Activated CD4-positive, alpha-beta T cell treated with anti-CD3 and anti-CD28 coated beads, Interleukin-2, amount 10 ng/mL, durations not matched to agents 7 days and 5 days (primary cell): Measurements from ENCODE around the gene IFRD2. TPM values are rescaled to one million over a fixed set of nuclear protein-coding genes. Genes with fewer than 3 reads are reported as not detected.
A peak's percentile ranks its signal among the peaks of the same experiment; 100 is the strongest.
"Not testable (repeated sequence)": the region's sequence is repeated elsewhere in the genome, so short reads cannot be mapped to it uniquely, and the experiment has no call there.

Experiments
- CTCF ChIA-PET: fragments of 350-600 bp; sonication (Branson Sonifier 250); formaldehyde crosslinking; loops from one replicate; lab custom pipeline; 2021; ENCODE audit warnings: antibody characterized with exemption; lab: Charles Lee
- POLR2A ChIA-PET: fragments of 350-600 bp; sonication (Branson Sonifier 250); formaldehyde crosslinking; loops from one replicate; lab custom pipeline; 2021; ENCODE audit warnings: antibody characterized with exemption; lab: Charles Lee
- DNase-seq: peaks from one replicate; pipeline ENCODE4 v3.0.0-alpha.2; 2020
- H3K27ac Mint-ChIP-seq: one replicate; pipeline ENCODE4 v1.8.0; 2021; ENCODE audit warnings: mild to moderate bottlenecking, moderate library complexity, mixed read lengths
- H3K27me3 Mint-ChIP-seq: one replicate; pipeline ENCODE4 v1.8.0; 2021; ENCODE audit warnings: mixed read lengths
- H3K36me3 Mint-ChIP-seq: one replicate; pipeline ENCODE4 v1.8.0; 2021; ENCODE audit warnings: low read depth, mixed read lengths
- H3K4me1 Mint-ChIP-seq: one replicate; pipeline ENCODE4 v1.8.0; 2021; ENCODE audit warnings: mixed read lengths
- H3K4me3 Mint-ChIP-seq: one replicate; pipeline ENCODE4 v1.8.0; 2021; ENCODE audit warnings: mild to moderate bottlenecking, moderate library complexity, mixed read lengths
- H3K9me3 Mint-ChIP-seq: one replicate; pipeline ENCODE4 v1.8.0; 2021; ENCODE audit warnings: mixed read lengths
- total RNA-seq, 2 experiments: library from RNA; stranded (reverse); gene quantifications; one replicate each; pipeline ENCODE4 v1.2.3, GENCODE V29; 2021

IFRD2 gene
- total RNA-seq, 2 experiments from 2014 or later, result 59.4 to 66.0 TPM

GRCh38 chr3:50289130-50289529 is 3.1 kb downstream of the IFRD2 start:
- peaks cover 23% of the 10 kb centered on the region for H3K4me1 Mint-ChIP-seq
- H3K27me3 Mint-ChIP-seq, result no peaks in the 10 kb centered on the region
- H3K36me3 Mint-ChIP-seq, result no peaks in the 10 kb centered on the region
- no peak for DNase-seq
- no peaks in the 10 kb centered on the region for H3K9me3 Mint-ChIP-seq
- no peak overlapping the region for H3K27ac Mint-ChIP-seq
- POLR2A ChIA-PET, result no interaction called here
- CTCF ChIA-PET, result interaction anchor here (0.6 to 3.8 kb wide), 7 partner anchors 9 to 63 kb away, joined by 3 to 9 read pairs (median 5); partner anchors contain the start of genes HYAL3, LSMEM2 and NAA80
- H3K4me3 Mint-ChIP-seq, result peak overlapping the region; percentile 19

- CTCF ChIA-PET, result interaction anchor here (0.7 to 3.8 kb wide), 5 partner anchors 8 to 79 kb away, joined by 3 to 9 read pairs (median 5); partner anchors contain the start of genes HYAL3, LSMEM2 and NAA80
- POLR2A ChIA-PET, result no interaction called here
- no peaks in the 10 kb centered on the region for H3K27me3 Mint-ChIP-seq
- H3K9me3 Mint-ChIP-seq, result no peaks in the 10 kb centered on the region
- H3K4me3 Mint-ChIP-seq, result no peak overlapping the region
- H3K27ac Mint-ChIP-seq, result no peak overlapping the region
- no peaks in the 10 kb centered on the region for H3K36me3 Mint-ChIP-seq
- H3K4me1 Mint-ChIP-seq, result peaks cover 21% of the 10 kb centered on the region
- DNase-seq, result no peak
Measured at GRCh38 chr3:50288387-50289007, 3.7 kb downstream of the IFRD2 start.

- Mint-ChIP-seq H3K27me3 (no peaks in the 10 kb centered on the region), H3K4me1 (peaks cover 11% of the 10 kb centered on the region), H3K9me3 (no peaks in the 10 kb centered on the region), H3K36me3 (no peaks in the 10 kb centered on the region), H3K27ac (no peak overlapping the region), H3K4me3 (no peak overlapping the region)
- ChIA-PET CTCF (interaction anchor here (1.2 to 3.8 kb wide), 2 partner anchors 12 to 41 kb away, joined by 3 to 9 read pairs; no protein-coding TSS in a partner anchor), POLR2A (no interaction called here)
- no peak for DNase-seq
Measured at GRCh38 chr3:50287262-50287661, 5.0 kb downstream of the IFRD2 start.

- CTCF ChIA-PET, result interaction anchor here (1.2 to 3.8 kb wide), 2 partner anchors 13 to 40 kb away, joined by 3 to 9 read pairs; no protein-coding TSS in a partner anchor
- Mint-ChIP-seq H3K27ac (no peak overlapping the region), H3K27me3 (no peaks in the 10 kb centered on the region), H3K4me1 (peaks cover 11% of the 10 kb centered on the region), H3K4me3 (no peak overlapping the region), H3K9me3 (no peaks in the 10 kb centered on the region), H3K36me3 (no peaks in the 10 kb centered on the region)
- DNase-seq, result no peak
- POLR2A ChIA-PET, result no interaction called here
Measured at GRCh38 chr3:50286322-50287227, 5.7 kb downstream of the IFRD2 start.

GRCh38 chr3:50284121-50284520 is 8.1 kb downstream of the IFRD2 start:
- not testable (repeated sequence) for H3K27ac Mint-ChIP-seq, H3K9me3 Mint-ChIP-seq, H3K36me3 Mint-ChIP-seq, H3K4me1 Mint-ChIP-seq, H3K4me3 Mint-ChIP-seq, DNase-seq, H3K27me3 Mint-ChIP-seq
- ChIA-PET CTCF (interaction anchor here (0.6 to 1.1 kb wide), 3 partner anchors 11 to 581 kb away, joined by 3 to 5 read pairs (median 3); no protein-coding TSS in a partner anchor), POLR2A (interaction anchor here (0.5 kb wide), 1 partner anchor 37 kb away, joined by 3 read pairs; no protein-coding TSS in a partner anchor)

- no peaks in the 10 kb centered on the region for H3K9me3 Mint-ChIP-seq
- H3K27ac Mint-ChIP-seq, result no peak overlapping the region
- H3K4me1 Mint-ChIP-seq, result peaks cover 15% of the 10 kb centered on the region
- no peak for DNase-seq
- ChIA-PET POLR2A (interaction anchor here (0.6 kb wide), 1 partner anchor 1223 kb away, joined by 5 read pairs; no protein-coding TSS in a partner anchor), CTCF (interaction anchor here (0.5 to 2.4 kb wide), 7 partner anchors 8 to 55 kb away, joined by 3 to 9 read pairs (median 5); no protein-coding TSS in a partner anchor)
- no peak overlapping the region for H3K4me3 Mint-ChIP-seq
- H3K27me3 Mint-ChIP-seq, result peaks cover 32% of the 10 kb centered on the region
- no peaks in the 10 kb centered on the region for H3K36me3 Mint-ChIP-seq
Measured at GRCh38 chr3:50279255-50280016, 12.8 kb downstream of the IFRD2 start.

GRCh38 chr3:50278880-50279224 is 13.4 kb downstream of the IFRD2 start, which contains the start of gene LSMEM2:
LSMEM2 (plus strand) TSS chr3:50279087; CDS start chr3:50279114, 27 bp downstream.
- H3K36me3 Mint-ChIP-seq, result no peaks in the 10 kb centered on the region
- DNase-seq, result no peak
- POLR2A ChIA-PET, result no interaction called here
- H3K4me1 Mint-ChIP-seq, result peaks cover 20% of the 10 kb centered on the region
- CTCF ChIA-PET, result interaction anchor here (0.5 to 2.4 kb wide), 6 partner anchors 10 to 84 kb away, joined by 3 to 9 read pairs (median 6); no protein-coding TSS in a partner anchor
- no peak within 1 kb of the TSS for H3K4me3 Mint-ChIP-seq
- no peak within 1 kb of the TSS for H3K27ac Mint-ChIP-seq
- H3K27me3 Mint-ChIP-seq, result peaks cover 37% of the 10 kb centered on the region
- H3K9me3 Mint-ChIP-seq, result no peaks in the 10 kb centered on the region

GRCh38 chr3:50278123-50278879 is 13.9 kb downstream of the IFRD2 start:
- Mint-ChIP-seq H3K36me3 (no peaks in the 10 kb centered on the region), H3K4me1 (peaks cover 21% of the 10 kb centered on the region), H3K27me3 (peaks cover 39% of the 10 kb centered on the region), H3K9me3 (no peaks in the 10 kb centered on the region), H3K4me3 (no peak overlapping the region), H3K27ac (no peak overlapping the region)
- DNase-seq, result no peak
- CTCF ChIA-PET, result interaction anchor here (0.6 to 2.4 kb wide), 5 partner anchors 10 to 272 kb away, joined by 3 to 9 read pairs (median 6); no protein-coding TSS in a partner anchor
- POLR2A ChIA-PET, result no interaction called here

- no peak overlapping the region for H3K4me3 Mint-ChIP-seq
- H3K36me3 Mint-ChIP-seq, result no peaks in the 10 kb centered on the region
- no peaks in the 10 kb centered on the region for H3K9me3 Mint-ChIP-seq
- ChIA-PET CTCF (interaction anchor here (0.6 to 1.9 kb wide), 3 partner anchors 20 to 493 kb away, joined by 5 to 6 read pairs (median 6); partner anchors contain the start of genes HYAL3 and NAA80), POLR2A (no interaction called here)
- H3K27me3 Mint-ChIP-seq, result peaks cover 44% of the 10 kb centered on the region
- no peak overlapping the region for H3K27ac Mint-ChIP-seq
- peaks cover 29% of the 10 kb centered on the region for H3K4me1 Mint-ChIP-seq
- DNase-seq, result no peak
Measured at GRCh38 chr3:50276762-50277101, 15.5 kb downstream of the IFRD2 start.

- Mint-ChIP-seq H3K4me1 (peaks cover 35% of the 10 kb centered on the region), H3K4me3 (no peak overlapping the region), H3K9me3 (no peaks in the 10 kb centered on the region), H3K27ac (peak overlapping the region; percentile 9), H3K36me3 (no peaks in the 10 kb centered on the region), H3K27me3 (peaks cover 44% of the 10 kb centered on the region)
- ChIA-PET CTCF (interaction anchor here (0.6 to 2.9 kb wide), 7 partner anchors 19 to 735 kb away, joined by 3 to 23 read pairs (median 5); partner anchors contain the start of genes GNAI2, HYAL3 and NAA80), POLR2A (no interaction called here)
- DNase-seq, result peak; percentile 51
Measured at GRCh38 chr3:50275996-50276761, 16.1 kb downstream of the IFRD2 start.
